HG03095 (cell line): ENCODE results near the gene TMEM98.
"Not testable (repeated sequence)": the region's sequence is repeated elsewhere in the genome, so short reads cannot be mapped to it uniquely, and the experiment has no call there.

Experiments
- ATAC-seq: cut with Tn5 transposase; IDR thresholded peaks from one replicate; pipeline ENCODE4 v1.9.1; 2021; ENCODE audit warnings: moderate library complexity; ENCODE audit not compliant: unreplicated experiment

The TMEM98 gene

GRCh38 chr17:32941419-32942032 is 13.6 kb downstream of the TMEM98 start:
- ATAC-seq: no peak

- no peak for ATAC-seq
Measured at GRCh38 chr17:32943206-32943605, 15.3 kb downstream of the TMEM98 start.

- no peak for ATAC-seq
Measured at GRCh38 chr17:32943647-32944191, 15.8 kb downstream of the TMEM98 start.

GRCh38 chr17:32944248-32945020 is 16.5 kb downstream of the TMEM98 start:
- ATAC-seq: no peak

- no peak for ATAC-seq
Measured at GRCh38 chr17:32946375-32947135, 18.6 kb downstream of the TMEM98 start.

GRCh38 chr17:32947736-32948135 is 19.8 kb downstream of the TMEM98 start:
- ATAC-seq: no peak

GRCh38 chr17:32949181-32949580 is 21.2 kb downstream of the TMEM98 start:
- ATAC-seq: no peak

- ATAC-seq: not testable (repeated sequence)
Measured at GRCh38 chr17:32952491-32952890, 24.5 kb downstream of the TMEM98 start.

GRCh38 chr17:32953045-32953444 is 25.1 kb downstream of the TMEM98 start:
- no peak for ATAC-seq

- no peak for ATAC-seq
Measured at GRCh38 chr17:32953857-32954256, 25.9 kb downstream of the TMEM98 start.

GRCh38 chr17:32954477-32954876 is 26.5 kb downstream of the TMEM98 start:
- no peak for ATAC-seq

GRCh38 chr17:32955155-32955554 is 27.2 kb downstream of the TMEM98 start:
- ATAC-seq: no peak

GRCh38 chr17:32956240-32956970 is 28.5 kb downstream of the TMEM98 start:
- no peak for ATAC-seq

GRCh38 chr17:32958418-32958817 is 30.5 kb downstream of the TMEM98 start:
- no peak for ATAC-seq

- ATAC-seq: no peak
Measured at GRCh38 chr17:32960815-32961214, 32.9 kb downstream of the TMEM98 start.

GRCh38 chr17:32962320-32962711 is 34.4 kb downstream of the TMEM98 start:
- ATAC-seq: no peak

GRCh38 chr17:32964541-32964940 is 36.6 kb downstream of the TMEM98 start:
- no peak for ATAC-seq

- ATAC-seq: not testable (repeated sequence)
Measured at GRCh38 chr17:32969231-32969630, 41.3 kb downstream of the TMEM98 start.

- no peak for ATAC-seq
Measured at GRCh38 chr17:32970281-32970680, 42.3 kb downstream of the TMEM98 start.

GRCh38 chr17:32971171-32971570 is 43.2 kb downstream of the TMEM98 start:
- ATAC-seq: no peak

- no peak for ATAC-seq
Measured at GRCh38 chr17:32976131-32976530, 48.2 kb downstream of the TMEM98 start.
